K562 (cell line): Measurements from ENCODE around the gene NFKB2. TPM values are rescaled to one million over a fixed set of nuclear protein-coding genes. Genes with fewer than 3 reads are reported as not detected.

ENCODE experiments used
- FOXK2 ChIP-seq, 2 experiments: fragments of 450-650 bp; IDR thresholded peaks in 1 of 2; conservative IDR thresholded peaks in 1 of 2; 2 replicates each; pipeline ENCODE4 v1.6.1; 2016; ENCODE audit warnings: low read depth in 2 of 2, mild to moderate bottlenecking in 1 of 2
- HDAC2 ChIP-seq: fragments of 450-650 bp; IDR thresholded peaks from 2 replicates; pipeline ENCODE4 v1.6.1; 2016; ENCODE audit warnings: mild to moderate bottlenecking
- PRDM10 ChIP-seq: fragments of 450-650 bp; IDR thresholded peaks from 2 replicates; pipeline ENCODE4 v1.6.1; 2018; ENCODE audit not compliant: partially characterized antibody
- ZBTB17 ChIP-seq: fragments of 450-650 bp; formaldehyde crosslinking; IDR thresholded peaks from 2 replicates; pipeline ENCODE4 v1.4.0; 2020; ENCODE audit warnings: mild to moderate bottlenecking
- ZNF232 ChIP-seq: sonication (generic); formaldehyde crosslinking; IDR thresholded peaks from 2 replicates; pipeline ENCODE4 v1.8.0; 2022; ENCODE audit warnings: mild to moderate bottlenecking, missing genetic modification reagents
- ZNF384 ChIP-seq: IDR thresholded peaks from 2 replicates; pipeline ENCODE4 v1.6.1; 2012; ENCODE audit warnings: low read depth, low read length, improper control_type of control experiment
- ZNF583 ChIP-seq: fragments of 250-450 bp; sonication (Bioruptor Pico); IDR thresholded peaks from 2 replicates; pipeline ENCODE4 v1.4.0; 2020
- ZNF586 ChIP-seq: fragments of 450-650 bp; formaldehyde crosslinking; conservative IDR thresholded peaks from 2 replicates; pipeline ENCODE4 v1.4.0; 2020; ENCODE audit warnings: mild to moderate bottlenecking, moderate library complexity
- polyA plus RNA-seq, 8 experiments: library from polyadenylated mRNA; depleted of rRNA in 4 of 8; stranded (reverse) in 5 of 8; unstranded in 3 of 8; fragments of >200 nt; fragmentation: Nextera tagmentation in 2 of 8; fragmentation: Illumina TruSeq in 1 of 8; extraction: Ambion mirVana in 2 of 8; extraction: Trizol in 1 of 8; gene quantifications; 2 replicates each; pipeline versions ENCODE4 v1.2.1 to v1.2.3, GENCODE V29; 2011 to 2014; ENCODE audit warnings: inconsistent platforms in 1 of 8, missing spikeins in 1 of 8
- total RNA-seq, 7 experiments: library from RNA; depleted of rRNA in 6 of 7; stranded (reverse); fragments of >200 nt in 6 of 7; fragmentation: Illumina TruSeq in 2 of 7; extraction: Trizol in 2 of 7; gene quantifications; 2 replicates each; pipeline versions ENCODE4 v1.2.1 to v1.2.3, GENCODE V29; 2011 to 2021; ENCODE audit warnings: low replicate concordance in 1 of 7
- TF ChIP-seq, protein P1 (sequence below): fragments of 450-650 bp; IDR thresholded peaks from 2 replicates; pipeline ENCODE4 v1.6.1; 2017; ENCODE audit warnings: antibody characterized with exemption, mild to moderate bottlenecking
- TF ChIP-seq, protein P2 (sequence below): fragments of 200-800 bp; sonication (Bioruptor generic); IDR thresholded peaks from 2 replicates; pipeline ENCODE4 v1.6.1; 2016; ENCODE audit warnings: missing genetic modification characterization, missing compliant biosample characterization
- TF ChIP-seq, protein P3 (sequence below): fragments of 450-650 bp; formaldehyde crosslinking; IDR thresholded peaks from 2 replicates; pipeline ENCODE4 v1.4.0; 2020; ENCODE audit warnings: mild to moderate bottlenecking, moderate library complexity

NFKB2 gene
- total and polyA plus RNA-seq, 9 of the 15 experiments (the other 6 are each of a cell fraction or from before 2014, with no cell fraction given), result 0.07 to 20.3 (median 7.9) TPM

DNA sequence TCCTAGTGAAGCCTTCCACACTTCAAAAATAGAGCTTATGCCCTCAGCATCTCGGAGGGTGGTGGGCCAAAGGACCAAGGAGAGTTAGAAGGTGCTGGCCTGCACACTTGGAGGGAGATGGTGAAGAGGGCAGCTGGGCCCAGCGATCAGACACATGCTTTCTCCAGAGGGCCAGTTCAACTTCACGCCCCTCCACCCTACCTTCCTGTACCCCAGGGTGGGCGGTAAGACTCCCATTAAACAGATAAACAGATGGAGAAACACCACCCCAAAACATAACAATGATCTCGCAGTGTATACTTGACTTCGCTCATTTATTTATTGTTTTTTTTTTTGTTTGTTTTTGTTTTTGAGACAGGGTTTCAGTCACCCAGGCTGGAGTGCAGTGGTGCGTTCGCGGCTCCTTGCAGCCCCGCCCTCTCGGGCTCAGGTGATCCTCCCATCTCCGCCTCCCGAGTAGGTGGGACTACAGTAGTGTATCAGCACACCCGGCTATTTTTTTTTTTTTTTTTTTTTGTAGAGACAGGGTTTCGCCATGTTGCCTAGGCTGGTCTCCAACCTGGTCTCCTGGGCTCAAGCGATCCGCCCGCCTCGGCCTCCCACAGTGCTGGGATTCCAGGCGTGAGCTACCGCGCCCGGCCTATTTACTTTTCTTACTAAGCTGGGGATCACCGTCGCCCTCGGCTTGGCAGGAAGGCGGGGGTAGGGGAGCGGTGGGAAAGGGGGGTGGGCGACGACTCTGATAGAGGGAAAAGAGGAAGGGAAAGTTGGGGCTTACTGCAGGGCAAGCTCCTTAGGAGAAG lies 54.0 kb downstream of the NFKB2 start (continued):
- TF ChIP-seq, protein P1, sequence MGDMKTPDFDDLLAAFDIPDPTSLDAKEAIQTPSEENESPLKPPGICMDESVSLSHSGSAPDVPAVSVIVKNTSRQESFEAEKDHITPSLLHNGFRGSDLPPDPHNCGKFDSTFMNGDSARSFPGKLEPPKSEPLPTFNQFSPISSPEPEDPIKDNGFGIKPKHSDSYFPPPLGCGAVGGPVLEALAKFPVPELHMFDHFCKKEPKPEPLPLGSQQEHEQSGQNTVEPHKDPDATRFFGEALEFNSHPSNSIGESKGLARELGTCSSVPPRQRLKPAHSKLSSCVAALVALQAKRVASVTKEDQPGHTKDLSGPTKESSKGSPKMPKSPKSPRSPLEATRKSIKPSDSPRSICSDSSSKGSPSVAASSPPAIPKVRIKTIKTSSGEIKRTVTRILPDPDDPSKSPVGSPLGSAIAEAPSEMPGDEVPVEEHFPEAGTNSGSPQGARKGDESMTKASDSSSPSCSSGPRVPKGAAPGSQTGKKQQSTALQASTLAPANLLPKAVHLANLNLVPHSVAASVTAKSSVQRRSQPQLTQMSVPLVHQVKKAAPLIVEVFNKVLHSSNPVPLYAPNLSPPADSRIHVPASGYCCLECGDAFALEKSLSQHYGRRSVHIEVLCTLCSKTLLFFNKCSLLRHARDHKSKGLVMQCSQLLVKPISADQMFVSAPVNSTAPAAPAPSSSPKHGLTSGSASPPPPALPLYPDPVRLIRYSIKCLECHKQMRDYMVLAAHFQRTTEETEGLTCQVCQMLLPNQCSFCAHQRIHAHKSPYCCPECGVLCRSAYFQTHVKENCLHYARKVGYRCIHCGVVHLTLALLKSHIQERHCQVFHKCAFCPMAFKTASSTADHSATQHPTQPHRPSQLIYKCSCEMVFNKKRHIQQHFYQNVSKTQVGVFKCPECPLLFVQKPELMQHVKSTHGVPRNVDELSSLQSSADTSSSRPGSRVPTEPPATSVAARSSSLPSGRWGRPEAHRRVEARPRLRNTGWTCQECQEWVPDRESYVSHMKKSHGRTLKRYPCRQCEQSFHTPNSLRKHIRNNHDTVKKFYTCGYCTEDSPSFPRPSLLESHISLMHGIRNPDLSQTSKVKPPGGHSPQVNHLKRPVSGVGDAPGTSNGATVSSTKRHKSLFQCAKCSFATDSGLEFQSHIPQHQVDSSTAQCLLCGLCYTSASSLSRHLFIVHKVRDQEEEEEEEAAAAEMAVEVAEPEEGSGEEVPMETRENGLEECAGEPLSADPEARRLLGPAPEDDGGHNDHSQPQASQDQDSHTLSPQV, result peak; percentile 67; the same call in 1 of the 2 replicates
- TF ChIP-seq FOXK2 (conservative IDR thresholded peaks at IDR 0.05 in 1 of 2, IDR thresholded peaks at IDR 0.05 in 1 of 2; ENCODE audit: low read depth in 2 of 2) (peak in 1 of 2 experiments; percentile 47; a peak in 1 of 4 replicates), PRDM10 (peak; percentile 77), ZBTB17 (CRISPR knock-in tag) (0 out of 2 replicates have a peak, but pooled peaks have one; percentile 38), ZNF232 (CRISPR knock-in tag) (no peak), ZNF384 (peak; percentile 93), HDAC2 (no peak), ZNF583 (no peak), ZNF586 (CRISPR knock-in tag) (no peak)
- TF ChIP-seq, protein P2, sequence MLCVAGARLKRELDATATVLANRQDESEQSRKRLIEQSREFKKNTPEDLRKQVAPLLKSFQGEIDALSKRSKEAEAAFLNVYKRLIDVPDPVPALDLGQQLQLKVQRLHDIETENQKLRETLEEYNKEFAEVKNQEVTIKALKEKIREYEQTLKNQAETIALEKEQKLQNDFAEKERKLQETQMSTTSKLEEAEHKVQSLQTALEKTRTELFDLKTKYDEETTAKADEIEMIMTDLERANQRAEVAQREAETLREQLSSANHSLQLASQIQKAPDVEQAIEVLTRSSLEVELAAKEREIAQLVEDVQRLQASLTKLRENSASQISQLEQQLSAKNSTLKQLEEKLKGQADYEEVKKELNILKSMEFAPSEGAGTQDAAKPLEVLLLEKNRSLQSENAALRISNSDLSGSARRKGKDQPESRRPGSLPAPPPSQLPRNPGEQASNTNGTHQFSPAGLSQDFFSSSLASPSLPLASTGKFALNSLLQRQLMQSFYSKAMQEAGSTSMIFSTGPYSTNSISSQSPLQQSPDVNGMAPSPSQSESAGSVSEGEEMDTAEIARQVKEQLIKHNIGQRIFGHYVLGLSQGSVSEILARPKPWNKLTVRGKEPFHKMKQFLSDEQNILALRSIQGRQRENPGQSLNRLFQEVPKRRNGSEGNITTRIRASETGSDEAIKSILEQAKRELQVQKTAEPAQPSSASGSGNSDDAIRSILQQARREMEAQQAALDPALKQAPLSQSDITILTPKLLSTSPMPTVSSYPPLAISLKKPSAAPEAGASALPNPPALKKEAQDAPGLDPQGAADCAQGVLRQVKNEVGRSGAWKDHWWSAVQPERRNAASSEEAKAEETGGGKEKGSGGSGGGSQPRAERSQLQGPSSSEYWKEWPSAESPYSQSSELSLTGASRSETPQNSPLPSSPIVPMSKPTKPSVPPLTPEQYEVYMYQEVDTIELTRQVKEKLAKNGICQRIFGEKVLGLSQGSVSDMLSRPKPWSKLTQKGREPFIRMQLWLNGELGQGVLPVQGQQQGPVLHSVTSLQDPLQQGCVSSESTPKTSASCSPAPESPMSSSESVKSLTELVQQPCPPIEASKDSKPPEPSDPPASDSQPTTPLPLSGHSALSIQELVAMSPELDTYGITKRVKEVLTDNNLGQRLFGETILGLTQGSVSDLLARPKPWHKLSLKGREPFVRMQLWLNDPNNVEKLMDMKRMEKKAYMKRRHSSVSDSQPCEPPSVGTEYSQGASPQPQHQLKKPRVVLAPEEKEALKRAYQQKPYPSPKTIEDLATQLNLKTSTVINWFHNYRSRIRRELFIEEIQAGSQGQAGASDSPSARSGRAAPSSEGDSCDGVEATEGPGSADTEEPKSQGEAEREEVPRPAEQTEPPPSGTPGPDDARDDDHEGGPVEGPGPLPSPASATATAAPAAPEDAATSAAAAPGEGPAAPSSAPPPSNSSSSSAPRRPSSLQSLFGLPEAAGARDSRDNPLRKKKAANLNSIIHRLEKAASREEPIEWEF, result no peak
- TF ChIP-seq, protein P3, sequence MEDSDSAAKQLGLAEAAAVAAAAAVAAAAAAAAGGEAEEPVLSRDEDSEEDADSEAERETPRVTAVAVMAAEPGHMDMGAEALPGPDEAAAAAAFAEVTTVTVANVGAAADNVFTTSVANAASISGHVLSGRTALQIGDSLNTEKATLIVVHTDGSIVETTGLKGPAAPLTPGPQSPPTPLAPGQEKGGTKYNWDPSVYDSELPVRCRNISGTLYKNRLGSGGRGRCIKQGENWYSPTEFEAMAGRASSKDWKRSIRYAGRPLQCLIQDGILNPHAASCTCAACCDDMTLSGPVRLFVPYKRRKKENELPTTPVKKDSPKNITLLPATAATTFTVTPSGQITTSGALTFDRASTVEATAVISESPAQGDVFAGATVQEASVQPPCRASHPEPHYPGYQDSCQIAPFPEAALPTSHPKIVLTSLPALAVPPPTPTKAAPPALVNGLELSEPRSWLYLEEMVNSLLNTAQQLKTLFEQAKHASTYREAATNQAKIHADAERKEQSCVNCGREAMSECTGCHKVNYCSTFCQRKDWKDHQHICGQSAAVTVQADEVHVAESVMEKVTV (CRISPR knock-in tag), result no peak
